Measurements from ENCODE around the gene RNF151.

DNA sequence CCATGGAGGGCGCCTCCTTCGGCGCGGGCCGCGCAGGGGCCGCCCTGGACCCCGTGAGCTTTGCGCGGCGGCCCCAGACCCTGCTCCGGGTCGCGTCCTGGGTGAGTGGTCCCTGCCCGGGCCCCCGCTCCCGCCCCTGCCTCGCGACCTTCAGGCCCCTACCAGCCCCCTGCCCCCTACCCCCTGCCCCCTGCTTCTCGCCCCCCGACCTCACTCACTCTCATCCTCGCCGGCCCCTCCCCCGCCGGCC, 23.4 kb downstream of the RNF151 start:
- TF ChIP-seq CTCF (IDR thresholded peaks at IDR 0.05): no peak
- no peak for TF ChIP-seq POLR2A (IDR thresholded peaks at IDR 0.05)

Measured in right lobe of liver (tissue), 4 donors.